ENCODE measurements around the gene DDX24. TPM values are rescaled to one million over a fixed set of nuclear protein-coding genes. Genes with fewer than 3 reads are reported as not detected.

Gene DDX24
- total RNA-seq, 4 donors from 2014 or later = 70.2 to 319 (median 87.7) TPM

DNA sequence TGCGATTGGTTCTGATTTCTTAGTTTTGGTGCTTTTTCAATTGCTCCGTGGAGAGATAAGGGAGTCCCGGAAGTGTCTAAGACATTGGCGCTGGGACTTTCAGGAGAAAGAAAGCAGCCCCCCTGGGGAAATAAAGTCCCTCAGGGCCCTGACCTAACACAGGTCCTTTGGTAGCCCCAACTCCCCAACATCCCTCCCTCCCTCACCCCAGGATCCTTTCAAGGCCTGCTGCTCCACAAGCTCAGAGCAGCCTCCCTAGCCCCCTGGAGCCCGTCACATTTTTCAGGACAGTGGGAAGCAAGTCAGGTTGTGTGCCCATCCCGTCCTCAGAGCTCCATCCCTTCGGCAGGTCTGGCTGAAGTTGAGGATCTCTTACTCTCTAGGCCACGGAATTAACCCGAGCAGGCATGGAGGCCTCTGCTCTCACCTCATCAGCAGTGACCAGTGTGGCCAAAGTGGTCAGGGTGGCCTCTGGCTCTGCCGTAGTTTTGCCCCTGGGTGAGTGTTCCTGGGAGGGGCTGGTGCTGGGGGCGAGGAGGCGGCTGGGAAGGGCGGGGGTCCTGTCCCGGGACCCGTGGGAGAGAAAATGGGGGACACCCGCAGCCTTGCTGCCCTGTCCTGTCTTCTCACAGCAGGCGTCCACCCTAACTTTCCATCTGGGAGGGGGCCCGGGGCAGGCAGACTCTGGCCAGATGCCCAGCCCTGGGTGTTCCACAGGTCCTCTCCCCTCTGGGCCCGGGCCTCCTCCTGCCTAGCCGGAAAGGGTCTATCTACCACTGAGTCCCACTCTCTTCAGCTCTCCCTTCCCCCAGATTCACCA lies 30.5 kb upstream of the DDX24 start:
- no peak for TF ChIP-seq EP300 (IDR thresholded peaks at IDR 0.05; ENCODE audit: low read depth)
- TF ChIP-seq, protein P1, sequence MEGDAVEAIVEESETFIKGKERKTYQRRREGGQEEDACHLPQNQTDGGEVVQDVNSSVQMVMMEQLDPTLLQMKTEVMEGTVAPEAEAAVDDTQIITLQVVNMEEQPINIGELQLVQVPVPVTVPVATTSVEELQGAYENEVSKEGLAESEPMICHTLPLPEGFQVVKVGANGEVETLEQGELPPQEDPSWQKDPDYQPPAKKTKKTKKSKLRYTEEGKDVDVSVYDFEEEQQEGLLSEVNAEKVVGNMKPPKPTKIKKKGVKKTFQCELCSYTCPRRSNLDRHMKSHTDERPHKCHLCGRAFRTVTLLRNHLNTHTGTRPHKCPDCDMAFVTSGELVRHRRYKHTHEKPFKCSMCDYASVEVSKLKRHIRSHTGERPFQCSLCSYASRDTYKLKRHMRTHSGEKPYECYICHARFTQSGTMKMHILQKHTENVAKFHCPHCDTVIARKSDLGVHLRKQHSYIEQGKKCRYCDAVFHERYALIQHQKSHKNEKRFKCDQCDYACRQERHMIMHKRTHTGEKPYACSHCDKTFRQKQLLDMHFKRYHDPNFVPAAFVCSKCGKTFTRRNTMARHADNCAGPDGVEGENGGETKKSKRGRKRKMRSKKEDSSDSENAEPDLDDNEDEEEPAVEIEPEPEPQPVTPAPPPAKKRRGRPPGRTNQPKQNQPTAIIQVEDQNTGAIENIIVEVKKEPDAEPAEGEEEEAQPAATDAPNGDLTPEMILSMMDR (IDR thresholded peaks at IDR 0.05) = no peak
- Histone ChIP-seq H3K4me1 (peaks cover 3 to 59% (median 35%) of the 10 kb centered on the region in 4 donors), H3K9me3 (no peaks in the 10 kb centered on the region), H3K36me3 (no peaks in the 10 kb centered on the region), H3K27me3 (no peaks in the 10 kb centered on the region), H3K4me3 (peak overlapping the region; percentile 28 to 56 (median 41)), H3K27ac (peak overlapping the region; percentile 83 to 92 (median 85))
- intact Hi-C loops (cut with DNase I; ENCODE audit: low total_unique reads) = no loop called here
- 44 to 64% methylated on average over 5 to 18 of the region's 20 CpGs for WGBS, 2 donors (ENCODE audit: low coverage in 1 of 2)
- no peak for DNase-seq
- in situ Hi-C loops (cut with MboI; ENCODE audit: low pct_ligation_motif_present in 1 of 4, low pct_unique_long_range_greater_than_20kb in 1 of 4, low sequenced_read_pairs in 3 of 4) = no loop called here

DNA sequence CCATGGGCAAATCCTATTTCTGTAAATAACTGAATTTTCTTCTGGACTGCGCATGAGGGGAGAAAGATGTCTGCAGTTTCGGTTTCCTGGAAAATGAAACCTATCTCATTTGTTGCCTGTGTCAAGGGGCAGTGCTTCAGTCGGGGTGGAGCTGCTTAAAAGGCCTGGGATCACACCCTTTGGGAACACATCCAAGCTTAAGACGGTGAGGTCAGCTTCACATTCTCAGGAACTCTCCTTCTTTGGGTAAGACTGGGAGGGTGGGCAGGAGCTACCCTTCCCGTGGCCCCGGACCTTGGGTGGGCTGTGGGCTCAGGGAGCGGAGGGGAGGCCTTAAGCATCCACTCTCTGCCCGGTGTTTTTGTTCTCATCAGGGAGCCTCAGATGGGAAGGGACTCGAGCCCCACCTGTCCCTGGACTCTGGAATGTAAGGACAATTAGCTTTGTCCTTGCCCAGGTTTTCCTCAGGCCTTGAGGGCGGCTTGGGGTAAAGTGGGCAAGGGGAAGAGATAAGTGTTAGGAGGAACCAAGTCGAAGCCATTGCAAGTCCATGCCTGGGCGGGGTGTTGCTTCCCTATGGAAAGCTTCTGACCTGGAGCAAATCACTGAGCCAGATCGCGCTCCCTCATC lies 29.7 kb upstream of the DDX24 start, which contains the start of gene IFI27:
IFI27 (plus strand) TSS at position 185 of the 630 bp plus-strand sequence.
- H3K27me3 ChIP-seq = no peaks in the 10 kb centered on the region
- peak within 1 kb of the TSS; percentile 83 to 92 (median 85) for H3K27ac ChIP-seq
- in situ Hi-C loops (cut with MboI; ENCODE audit: low pct_ligation_motif_present in 1 of 4, low pct_unique_long_range_greater_than_20kb in 1 of 4, low sequenced_read_pairs in 3 of 4) (no loop called here), intact Hi-C loops (cut with DNase I; ENCODE audit: low total_unique reads) (no loop called here)
- DNase-seq = peak; percentile 81
- TF ChIP-seq POLR2A (IDR thresholded peaks at IDR 0.05) (peak; percentile 95), EP300 (IDR thresholded peaks at IDR 0.05; ENCODE audit: low read depth) (no peak), POLR2AphosphoS5 (IDR thresholded peaks at IDR 0.05) (peak; percentile 93 to 99 (median 97))
- TF ChIP-seq, protein P1 (IDR thresholded peaks at IDR 0.05) = no peak
- H3K4me1 ChIP-seq = peaks cover 3 to 58% (median 35%) of the 10 kb centered on the region in 4 donors
- H3K36me3 ChIP-seq = no peaks in the 10 kb centered on the region
- peak within 1 kb of the TSS; percentile 28 to 56 (median 41) for H3K4me3 ChIP-seq
- H3K9me3 ChIP-seq = no peaks in the 10 kb centered on the region
- 29 to 83% methylated on average over 1 to 14 of the region's 14 CpGs for WGBS, 2 donors (ENCODE audit: low coverage in 1 of 2)

DNA sequence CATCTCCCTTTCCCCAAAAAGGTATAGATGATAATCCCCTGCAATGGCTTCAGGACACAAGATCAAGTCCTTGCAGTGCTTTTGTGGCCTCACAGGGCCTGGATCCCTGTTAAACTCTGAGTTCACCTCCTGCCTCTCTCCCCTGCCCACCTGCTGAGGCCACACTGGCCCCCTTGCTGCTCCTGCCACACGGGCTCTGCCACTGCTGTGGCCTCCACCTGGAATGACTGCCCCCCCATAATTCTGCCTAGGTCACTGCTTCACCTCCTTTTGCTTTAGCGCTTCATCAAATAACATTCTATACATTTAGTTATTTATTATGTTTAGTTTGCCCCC lies 28.9 kb upstream of the DDX24 start:
- TF ChIP-seq POLR2AphosphoS5 (IDR thresholded peaks at IDR 0.05) = no peak
- TF ChIP-seq POLR2A (IDR thresholded peaks at IDR 0.05) = no peak
- no peak for TF ChIP-seq EP300 (IDR thresholded peaks at IDR 0.05; ENCODE audit: low read depth)
- TF ChIP-seq, protein P1 (IDR thresholded peaks at IDR 0.05) = no peak
- in situ Hi-C loops (cut with MboI; ENCODE audit: low pct_ligation_motif_present in 1 of 4, low pct_unique_long_range_greater_than_20kb in 1 of 4, low sequenced_read_pairs in 3 of 4) = no loop called here
- H3K9me3 ChIP-seq = no peaks in the 10 kb centered on the region
- no peaks in the 10 kb centered on the region for H3K36me3 ChIP-seq
- no peak for DNase-seq
- H3K27ac ChIP-seq = peak overlapping the region; percentile 83 to 92 (median 85)
- intact Hi-C loops (cut with DNase I; ENCODE audit: low total_unique reads) = no loop called here
- WGBS, 2 donors (ENCODE audit: low coverage in 1 of 2) = 85% methylated on average over 2 of the region's 2 CpGs; no CpG with 5 or more reads in 1 of the 2 donors
- no peak overlapping the region for H3K4me3 ChIP-seq
- no peaks in the 10 kb centered on the region for H3K27me3 ChIP-seq
- H3K4me1 ChIP-seq = peaks cover 3 to 50% (median 29%) of the 10 kb centered on the region in 4 donors

DNA sequence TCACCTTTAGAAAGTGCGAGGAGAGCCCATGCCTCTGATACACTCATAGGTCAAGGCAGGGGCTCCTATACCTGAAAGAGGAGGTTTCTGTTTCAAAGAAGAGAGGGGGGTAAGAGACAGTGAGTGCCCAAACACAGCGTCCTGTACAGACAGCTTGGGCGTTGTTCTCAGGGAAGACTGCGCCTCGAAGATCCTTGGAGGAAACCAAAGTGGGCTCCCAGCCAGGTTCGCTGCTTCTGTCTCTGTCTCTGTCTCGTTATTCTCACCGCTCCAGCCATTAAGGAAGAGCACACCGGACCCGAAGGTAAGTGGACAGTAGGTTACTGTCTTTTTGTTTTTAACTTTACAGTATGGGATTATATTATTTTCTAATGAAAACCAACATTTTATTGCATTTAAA lies 23.7 kb upstream of the DDX24 start:
- H3K27me3 ChIP-seq = no peaks in the 10 kb centered on the region
- no peak overlapping the region for H3K4me3 ChIP-seq
- H3K36me3 ChIP-seq = no peaks in the 10 kb centered on the region
- 86 to 92% methylated on average over 10 of the region's 10 CpGs for WGBS, 2 donors (ENCODE audit: low coverage in 1 of 2)
- TF ChIP-seq, protein P1 (IDR thresholded peaks at IDR 0.05) = no peak
- TF ChIP-seq POLR2AphosphoS5 (IDR thresholded peaks at IDR 0.05) (no peak), EP300 (IDR thresholded peaks at IDR 0.05; ENCODE audit: low read depth) (no peak), POLR2A (IDR thresholded peaks at IDR 0.05) (no peak)
- no peak overlapping the region for H3K27ac ChIP-seq
- H3K4me1 ChIP-seq = peaks cover 0 to 23% (median 6%) of the 10 kb centered on the region in 4 donors
- DNase-seq = no peak
- in situ Hi-C loops (cut with MboI; ENCODE audit: low pct_ligation_motif_present in 1 of 4, low pct_unique_long_range_greater_than_20kb in 1 of 4, low sequenced_read_pairs in 3 of 4) = no loop called here
- intact Hi-C loops (cut with DNase I; ENCODE audit: low total_unique reads) = no loop called here
- H3K9me3 ChIP-seq = no peaks in the 10 kb centered on the region

Measured in transverse colon (tissue), 4 donors.